GM19099 (cell line): ENCODE results near the gene STARD3NL.

Source experiments
- POLR2A ChIP-seq: IDR thresholded peaks from 3 replicates; pipeline ENCODE4 v1.6.1; 2011; ENCODE audit warnings: low read depth; ENCODE audit not compliant: insufficient read length; ENCODE audit errors: extremely low read depth

The STARD3NL gene

GRCh38 chr7:38178004-38178694 is at the start of gene STARD3NL:
Gene STARD3NL, plus strand, starts transcription at chr7:38178245. Its CDS starts 29,260 bp downstream, at chr7:38207505.
- TF ChIP-seq POLR2A = peak; percentile 72

- TF ChIP-seq POLR2A = no peak
Measured at GRCh38 chr7:38129162-38129561, 48.9 kb upstream of the STARD3NL start.

GRCh38 chr7:38129579-38129978 is 48.5 kb upstream of the STARD3NL start:
- TF ChIP-seq POLR2A = no peak

- TF ChIP-seq POLR2A = no peak
Measured at GRCh38 chr7:38138171-38138570, 39.9 kb upstream of the STARD3NL start.

GRCh38 chr7:38141187-38141586 is 36.9 kb upstream of the STARD3NL start:
- TF ChIP-seq POLR2A = no peak

- no peak for TF ChIP-seq POLR2A
Measured at GRCh38 chr7:38142736-38143135, 35.3 kb upstream of the STARD3NL start.

- no peak for TF ChIP-seq POLR2A
Measured at GRCh38 chr7:38147005-38147404, 31.0 kb upstream of the STARD3NL start.

GRCh38 chr7:38151556-38151955 is 26.5 kb upstream of the STARD3NL start:
- no peak for TF ChIP-seq POLR2A

- TF ChIP-seq POLR2A = no peak
Measured at GRCh38 chr7:38153515-38153914, 24.5 kb upstream of the STARD3NL start.

- no peak for TF ChIP-seq POLR2A
Measured at GRCh38 chr7:38154278-38154677, 23.8 kb upstream of the STARD3NL start.

GRCh38 chr7:38160003-38160571 is 18.0 kb upstream of the STARD3NL start:
- TF ChIP-seq POLR2A = no peak

GRCh38 chr7:38162036-38162435 is 16.0 kb upstream of the STARD3NL start:
- no peak for TF ChIP-seq POLR2A

- no peak for TF ChIP-seq POLR2A
Measured at GRCh38 chr7:38163671-38164070, 14.4 kb upstream of the STARD3NL start.

- no peak for TF ChIP-seq POLR2A
Measured at GRCh38 chr7:38168890-38169570, 9.0 kb upstream of the STARD3NL start.

GRCh38 chr7:38169847-38170246 is 8.2 kb upstream of the STARD3NL start:
- TF ChIP-seq POLR2A = no peak
